ENCODE data around the gene ACSBG1.
A peak's percentile ranks its signal among the peaks of the same experiment; 100 is the strongest.

DNA sequence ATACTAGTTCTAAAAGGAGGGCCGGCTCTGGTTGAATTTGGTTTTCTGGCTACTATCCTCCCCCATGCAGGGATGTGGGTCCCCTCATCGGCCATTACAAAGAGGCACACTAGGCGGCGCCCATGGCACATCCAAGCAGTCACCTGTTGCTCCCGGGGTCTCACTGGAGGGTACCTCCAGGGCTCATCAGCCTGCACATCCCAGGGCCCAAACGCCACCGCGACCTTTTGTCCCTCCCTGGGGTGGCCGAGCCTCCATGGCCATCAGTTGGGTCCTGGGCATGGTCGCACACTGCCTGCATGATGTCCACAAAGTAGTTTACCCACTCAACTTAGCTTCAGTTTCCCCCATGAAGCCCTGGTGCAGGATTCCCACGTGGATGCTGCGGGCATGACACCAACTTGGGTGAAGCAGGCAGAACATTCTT is 56.9 kb downstream of the ACSBG1 start:
- TF ChIP-seq, protein P1, sequence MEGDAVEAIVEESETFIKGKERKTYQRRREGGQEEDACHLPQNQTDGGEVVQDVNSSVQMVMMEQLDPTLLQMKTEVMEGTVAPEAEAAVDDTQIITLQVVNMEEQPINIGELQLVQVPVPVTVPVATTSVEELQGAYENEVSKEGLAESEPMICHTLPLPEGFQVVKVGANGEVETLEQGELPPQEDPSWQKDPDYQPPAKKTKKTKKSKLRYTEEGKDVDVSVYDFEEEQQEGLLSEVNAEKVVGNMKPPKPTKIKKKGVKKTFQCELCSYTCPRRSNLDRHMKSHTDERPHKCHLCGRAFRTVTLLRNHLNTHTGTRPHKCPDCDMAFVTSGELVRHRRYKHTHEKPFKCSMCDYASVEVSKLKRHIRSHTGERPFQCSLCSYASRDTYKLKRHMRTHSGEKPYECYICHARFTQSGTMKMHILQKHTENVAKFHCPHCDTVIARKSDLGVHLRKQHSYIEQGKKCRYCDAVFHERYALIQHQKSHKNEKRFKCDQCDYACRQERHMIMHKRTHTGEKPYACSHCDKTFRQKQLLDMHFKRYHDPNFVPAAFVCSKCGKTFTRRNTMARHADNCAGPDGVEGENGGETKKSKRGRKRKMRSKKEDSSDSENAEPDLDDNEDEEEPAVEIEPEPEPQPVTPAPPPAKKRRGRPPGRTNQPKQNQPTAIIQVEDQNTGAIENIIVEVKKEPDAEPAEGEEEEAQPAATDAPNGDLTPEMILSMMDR (IDR thresholded peaks at IDR 0.05 in 8 of 11, conservative IDR thresholded peaks at IDR 0.05 in 3 of 11), result peak in 8 of 11 experiments; percentile 25 to 58 (median 48)
- TF ChIP-seq POLR2A (IDR thresholded peaks at IDR 0.05), result no peak

All from spleen (tissue), 7 donors.